HG03520 (cell line): Measurements from ENCODE around the gene CSRP3.

Experiments used
- ATAC-seq: cut with Tn5 transposase; IDR thresholded peaks from one replicate; pipeline ENCODE4 v1.9.1; 2021; ENCODE audit warnings: mild to moderate bottlenecking, moderate library complexity; ENCODE audit not compliant: unreplicated experiment

The CSRP3 gene

GRCh38 chr11:19191530-19192169 lies 10.1 kb downstream of the CSRP3 start:
- no peak for ATAC-seq

GRCh38 chr11:19187833-19188258 lies 13.9 kb downstream of the CSRP3 start:
- no peak for ATAC-seq

- no peak for ATAC-seq
Observed at GRCh38 chr11:19187114-19187832, 14.5 kb downstream of the CSRP3 start.

GRCh38 chr11:19185516-19186052 lies 16.2 kb downstream of the CSRP3 start:
- ATAC-seq: no peak

- no peak for ATAC-seq
Observed at GRCh38 chr11:19185036-19185435, 16.7 kb downstream of the CSRP3 start.

GRCh38 chr11:19183646-19184045 lies 18.1 kb downstream of the CSRP3 start:
- no peak for ATAC-seq

GRCh38 chr11:19181531-19182261 lies 20.1 kb downstream of the CSRP3 start:
- ATAC-seq: no peak

- no peak for ATAC-seq
Observed at GRCh38 chr11:19176629-19177186, 25.1 kb downstream of the CSRP3 start.

- no peak for ATAC-seq
Observed at GRCh38 chr11:19173964-19174638, 27.7 kb downstream of the CSRP3 start.

- ATAC-seq: no peak
Observed at GRCh38 chr11:19173004-19173689, 28.6 kb downstream of the CSRP3 start.

GRCh38 chr11:19168090-19168489 lies 33.7 kb downstream of the CSRP3 start:
- ATAC-seq: no peak

- ATAC-seq: no peak
Observed at GRCh38 chr11:19164881-19165280, 36.9 kb downstream of the CSRP3 start.

GRCh38 chr11:19164230-19164855 lies 37.4 kb downstream of the CSRP3 start:
- no peak for ATAC-seq

- ATAC-seq: no peak
Observed at GRCh38 chr11:19163617-19164016, 38.2 kb downstream of the CSRP3 start.

GRCh38 chr11:19162951-19163505 lies 38.8 kb downstream of the CSRP3 start:
- no peak for ATAC-seq

- no peak for ATAC-seq
Observed at GRCh38 chr11:19161651-19162050, 40.1 kb downstream of the CSRP3 start.

- no peak for ATAC-seq
Observed at GRCh38 chr11:19160847-19161246, 40.9 kb downstream of the CSRP3 start.

GRCh38 chr11:19156892-19157291 lies 44.9 kb downstream of the CSRP3 start:
- ATAC-seq: no peak

- no peak for ATAC-seq
Observed at GRCh38 chr11:19145319-19145718, 56.5 kb downstream of the CSRP3 start.
